ENCODE measurements around the gene PCSK7. TPM values are rescaled to one million over a fixed set of nuclear protein-coding genes. Genes with fewer than 3 reads are reported as not detected.
A peak's percentile ranks its signal among the peaks of the same experiment; 100 is the strongest.
"Not testable (repeated sequence)": the region's sequence is repeated elsewhere in the genome, so short reads cannot be mapped to it uniquely, and the experiment has no call there.

Gene PCSK7
- total RNA-seq, 1 experiment from 2014 or later = 34.3 TPM

GRCh38 chr11:117183178-117183577, 48.7 kb downstream of the PCSK7 start:
- not testable (repeated sequence) for H3K4me1 ChIP-seq (replicated peaks); H3K36me3 ChIP-seq; DNase-seq (ENCODE audit: low read depth in 1 of 2, low spot score in 2 of 2); H3K27ac ChIP-seq; H3K27me3 ChIP-seq (replicated peaks); H3K9me3 ChIP-seq (replicated peaks); H3K4me3 ChIP-seq

- DNase-seq (ENCODE audit: low read depth in 1 of 2, low spot score in 2 of 2) = no peak
- H3K36me3 ChIP-seq = no peaks in the 10 kb centered on the region
- peaks cover 9% of the 10 kb centered on the region for H3K4me1 ChIP-seq (replicated peaks)
- no peak overlapping the region for H3K27ac ChIP-seq
- no peaks in the 10 kb centered on the region for H3K9me3 ChIP-seq (replicated peaks)
- no peak overlapping the region for H3K4me3 ChIP-seq
- no peaks in the 10 kb centered on the region for H3K27me3 ChIP-seq (replicated peaks)
These were observed 49.3 kb downstream of the PCSK7 start for GRCh38 chr11:117182551-117182935.

- no peaks in the 10 kb centered on the region for H3K36me3 ChIP-seq
- DNase-seq (ENCODE audit: low read depth in 1 of 2, low spot score in 2 of 2) = no peak
These were observed 50.0 kb downstream of the PCSK7 start for GRCh38 chr11:117181586-117182550.

GRCh38 chr11:117180661-117181585, 51.0 kb downstream of the PCSK7 start:
- Histone ChIP-seq H3K27ac (no peak overlapping the region), H3K4me1 (replicated peaks) (peaks cover 9% of the 10 kb centered on the region), H3K9me3 (replicated peaks) (no peaks in the 10 kb centered on the region), H3K36me3 (no peaks in the 10 kb centered on the region), H3K27me3 (replicated peaks) (no peaks in the 10 kb centered on the region), H3K4me3 (no peak overlapping the region)
- peak; percentile 25 to 55 for DNase-seq (ENCODE audit: low read depth in 1 of 2, low spot score in 2 of 2)

More at GRCh38 chr11:117181586-117182550, 50.0 kb downstream of the PCSK7 start:
- Histone ChIP-seq H3K27ac (no peak overlapping the region), H3K9me3 (replicated peaks) (no peaks in the 10 kb centered on the region), H3K27me3 (replicated peaks) (no peaks in the 10 kb centered on the region), H3K4me1 (replicated peaks) (peaks cover 9% of the 10 kb centered on the region), H3K4me3 (no peak overlapping the region)

- DNase-seq (ENCODE audit: low read depth in 1 of 2, low spot score in 2 of 2) = no peak
These were observed 51.9 kb downstream of the PCSK7 start for GRCh38 chr11:117180020-117180419.

GRCh38 chr11:117179048-117179999, 52.5 kb downstream of the PCSK7 start:
- Histone ChIP-seq H3K9me3 (replicated peaks) (no peaks in the 10 kb centered on the region), H3K36me3 (no peaks in the 10 kb centered on the region), H3K27ac (no peak overlapping the region), H3K4me1 (replicated peaks) (peaks cover 9% of the 10 kb centered on the region), H3K4me3 (peak overlapping the region; percentile 46), H3K27me3 (replicated peaks) (no peaks in the 10 kb centered on the region)
- DNase-seq (ENCODE audit: low read depth in 1 of 2, low spot score in 2 of 2) = peak in 1 of 2 experiments; percentile 21

More at GRCh38 chr11:117180020-117180419, 51.9 kb downstream of the PCSK7 start:
- H3K27ac ChIP-seq = no peak overlapping the region
- H3K27me3 ChIP-seq (replicated peaks) = no peaks in the 10 kb centered on the region
- H3K4me3 ChIP-seq = no peak overlapping the region
- no peaks in the 10 kb centered on the region for H3K36me3 ChIP-seq
- H3K4me1 ChIP-seq (replicated peaks) = peaks cover 9% of the 10 kb centered on the region
- H3K9me3 ChIP-seq (replicated peaks) = no peaks in the 10 kb centered on the region

GRCh38 chr11:117178210-117179034, 53.5 kb downstream of the PCSK7 start, which contains the start of gene SIDT2:
Gene SIDT2 (plus strand): TSS chr11:117178743. CDS start chr11:117179264, 521 bp downstream.
- Histone ChIP-seq H3K4me3 (peak within 1 kb of the TSS; percentile 46), H3K4me1 (replicated peaks) (peaks cover 9% of the 10 kb centered on the region), H3K27ac (no peak within 1 kb of the TSS), H3K27me3 (replicated peaks) (no peaks in the 10 kb centered on the region), H3K9me3 (replicated peaks) (no peaks in the 10 kb centered on the region), H3K36me3 (no peaks in the 10 kb centered on the region)
- DNase-seq (ENCODE audit: low read depth in 1 of 2, low spot score in 2 of 2) = peak; percentile 58 to 85

- Histone ChIP-seq H3K36me3 (no peaks in the 10 kb centered on the region), H3K4me3 (no peak overlapping the region), H3K4me1 (replicated peaks) (peaks cover 9% of the 10 kb centered on the region), H3K27me3 (replicated peaks) (no peaks in the 10 kb centered on the region), H3K9me3 (replicated peaks) (no peaks in the 10 kb centered on the region), H3K27ac (no peak overlapping the region)
- no peak for DNase-seq (ENCODE audit: low read depth in 1 of 2, low spot score in 2 of 2)
These were observed 54.2 kb downstream of the PCSK7 start for GRCh38 chr11:117177534-117178209.

GRCh38 chr11:117176186-117176585, 55.7 kb downstream of the PCSK7 start:
- H3K9me3 ChIP-seq (replicated peaks) = no peaks in the 10 kb centered on the region
- H3K4me1 ChIP-seq (replicated peaks) = peaks cover 9% of the 10 kb centered on the region
- no peaks in the 10 kb centered on the region for H3K36me3 ChIP-seq
- no peak overlapping the region for H3K27ac ChIP-seq
- no peak overlapping the region for H3K4me3 ChIP-seq
- no peaks in the 10 kb centered on the region for H3K27me3 ChIP-seq (replicated peaks)
- no peak for DNase-seq (ENCODE audit: low read depth in 1 of 2, low spot score in 2 of 2)

GRCh38 chr11:117175781-117176180, 56.1 kb downstream of the PCSK7 start:
- Histone ChIP-seq H3K27ac (no peak overlapping the region), H3K36me3 (no peaks in the 10 kb centered on the region), H3K27me3 (replicated peaks) (no peaks in the 10 kb centered on the region), H3K9me3 (replicated peaks) (no peaks in the 10 kb centered on the region), H3K4me3 (no peak overlapping the region), H3K4me1 (replicated peaks) (peaks cover 9% of the 10 kb centered on the region)
- DNase-seq (ENCODE audit: low read depth in 1 of 2, low spot score in 2 of 2) = no peak

- H3K9me3 ChIP-seq (replicated peaks) = no peaks in the 10 kb centered on the region
- H3K27ac ChIP-seq = no peak overlapping the region
- H3K27me3 ChIP-seq (replicated peaks) = no peaks in the 10 kb centered on the region
- H3K36me3 ChIP-seq = no peaks in the 10 kb centered on the region
- H3K4me3 ChIP-seq = no peak overlapping the region
- DNase-seq (ENCODE audit: low read depth in 1 of 2, low spot score in 2 of 2) = no peak
- peaks cover 8% of the 10 kb centered on the region for H3K4me1 ChIP-seq (replicated peaks)
These were observed 56.8 kb downstream of the PCSK7 start for GRCh38 chr11:117175104-117175503.
